Activated CD8-positive, alpha-beta memory T cell treated with anti-CD3 and anti-CD28 coated beads, Interleukin-2, amount 50 U/mL, for 24 hours (primary cell): Measurements from ENCODE around the gene SEZ6.

Source experiments
- DNase-seq: peaks from one replicate; pipeline ENCODE4 v3.0.0-alpha.2; 2020; ENCODE audit errors: extremely low read depth

SEZ6 gene

DNA sequence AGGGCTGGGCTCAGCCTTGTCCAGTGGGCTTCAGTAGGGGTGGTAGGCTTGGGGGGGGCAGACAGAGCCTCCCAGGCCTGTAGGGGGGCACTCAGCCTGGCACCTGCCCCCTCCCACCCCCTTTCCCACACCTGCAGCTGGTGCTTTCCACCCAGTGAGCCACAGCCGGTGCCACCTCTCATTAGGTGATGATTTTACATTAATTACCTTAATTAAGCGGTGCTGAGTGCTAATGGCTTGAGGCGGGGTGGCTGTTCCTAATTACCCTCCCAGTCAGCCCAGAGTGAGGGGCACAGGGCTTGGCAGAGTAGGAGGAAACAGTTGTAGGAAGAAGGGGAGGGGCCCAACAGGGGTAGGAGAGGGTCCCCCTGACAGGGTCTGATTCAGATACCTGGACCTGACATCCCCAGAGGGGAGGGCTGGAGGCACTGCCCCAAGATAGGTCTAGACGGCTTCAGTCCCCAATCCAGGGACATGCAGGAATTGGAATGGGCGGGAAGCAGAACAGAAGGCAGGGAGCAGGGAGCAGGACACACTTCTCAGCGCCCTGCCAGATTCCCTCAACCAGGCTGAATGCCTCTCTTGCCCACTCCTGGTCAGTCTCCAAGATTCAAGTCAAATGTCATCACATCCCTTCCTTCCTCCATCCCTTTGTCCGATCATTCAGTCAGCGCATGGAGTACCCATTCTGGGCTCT lies 28.0 kb downstream of the SEZ6 start:
- no peak for DNase-seq

DNA sequence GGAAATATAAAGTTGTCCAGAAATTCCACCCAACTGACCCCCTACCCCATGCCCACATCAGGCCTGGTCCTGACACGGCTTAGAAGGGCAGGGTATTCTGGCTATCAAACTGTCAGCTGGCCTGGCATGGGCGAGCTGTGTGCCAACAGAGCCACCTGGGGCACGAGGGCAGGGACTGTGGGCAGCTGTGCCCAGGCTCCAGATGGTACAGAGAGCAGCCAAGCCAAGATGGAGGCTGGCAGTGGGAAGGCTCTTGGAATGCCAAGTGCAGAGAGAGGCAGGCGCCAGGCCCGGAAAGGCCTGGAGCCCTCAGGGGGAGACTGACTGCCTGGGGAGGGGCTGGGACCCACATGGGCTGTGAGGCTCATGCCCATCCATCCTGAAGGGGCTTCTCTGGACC lies 30.2 kb downstream of the SEZ6 start:
- DNase-seq = no peak

DNA sequence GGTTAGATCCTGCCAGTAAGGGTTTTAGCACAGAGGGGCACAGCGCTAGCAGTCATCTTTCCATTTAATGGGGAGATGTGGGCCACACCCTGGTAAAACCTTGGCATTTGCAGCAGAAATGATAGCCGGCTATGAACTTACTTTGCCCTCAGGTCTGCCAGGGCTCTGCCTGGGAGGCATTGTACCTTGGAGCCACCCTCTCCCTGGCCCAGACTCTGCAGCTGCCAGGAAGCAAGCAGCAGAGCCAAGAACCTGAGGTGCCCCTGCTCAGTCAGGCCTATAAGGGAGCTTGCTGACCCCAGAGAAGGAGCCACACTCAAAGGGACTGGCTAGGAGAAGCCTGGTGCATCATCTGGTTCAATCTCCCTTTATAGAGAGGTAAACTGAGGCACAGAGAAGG lies 30.8 kb downstream of the SEZ6 start:
- no peak for DNase-seq

DNA sequence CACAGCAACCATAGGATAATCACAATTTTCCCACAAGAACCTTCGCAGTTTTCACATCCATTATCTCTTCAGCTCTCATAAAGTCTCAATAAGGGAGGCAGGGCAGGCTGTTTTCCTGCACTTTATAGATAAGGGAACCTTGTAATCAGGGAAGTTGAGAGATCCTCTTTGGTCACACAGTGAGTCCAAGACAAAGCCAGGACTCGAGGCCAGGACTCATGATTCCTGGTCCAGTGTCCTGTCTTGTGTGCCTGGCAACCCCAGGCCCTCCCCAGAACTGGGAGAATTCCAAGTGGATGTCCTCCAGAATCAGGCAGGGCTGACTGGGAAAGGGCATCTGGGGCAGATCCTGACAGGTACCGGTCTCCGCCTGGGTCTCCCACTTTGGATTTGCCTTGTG lies 31.4 kb downstream of the SEZ6 start:
- DNase-seq = no peak

DNA sequence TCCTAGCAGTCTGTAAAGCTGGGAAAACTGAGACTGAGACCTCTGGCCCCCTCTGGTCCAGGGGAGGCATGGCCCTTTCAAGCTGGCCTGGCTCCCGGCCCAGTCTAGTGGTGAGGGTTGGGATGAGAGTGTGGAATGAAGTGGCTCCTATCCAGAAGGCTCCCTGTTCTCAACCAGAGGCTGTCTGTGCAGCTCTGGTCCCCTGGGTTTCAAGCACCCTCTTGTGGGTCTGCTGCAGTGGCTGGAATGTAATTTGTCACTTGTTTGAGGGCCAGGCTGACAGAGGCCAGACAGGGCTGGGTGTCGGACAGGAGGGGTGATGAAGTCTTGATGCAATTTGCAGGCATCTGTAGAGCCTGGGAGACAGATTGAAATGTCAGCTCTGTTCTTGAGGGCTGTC lies 32.4 kb downstream of the SEZ6 start:
- no peak for DNase-seq

DNA sequence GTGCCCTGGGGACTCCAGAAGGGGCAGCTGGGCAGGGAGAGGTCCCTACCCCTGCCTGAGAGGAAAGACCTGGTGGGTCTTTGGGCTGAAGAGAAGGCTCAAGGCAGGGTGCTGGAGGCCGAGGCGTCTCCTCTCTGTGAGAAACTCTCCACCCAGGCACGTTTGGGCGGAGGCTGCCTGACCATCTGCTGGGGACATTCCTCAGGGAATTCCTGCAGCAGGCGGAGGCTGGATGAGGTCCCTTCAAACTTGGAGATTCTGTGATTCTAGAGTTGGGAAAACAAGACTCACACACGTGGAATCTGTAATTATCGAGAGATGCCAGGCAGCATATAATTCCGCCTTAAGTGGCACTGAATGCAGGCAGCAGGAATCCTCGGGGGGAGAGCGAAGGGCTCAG lies 33.4 kb downstream of the SEZ6 start:
- DNase-seq = no peak

DNA sequence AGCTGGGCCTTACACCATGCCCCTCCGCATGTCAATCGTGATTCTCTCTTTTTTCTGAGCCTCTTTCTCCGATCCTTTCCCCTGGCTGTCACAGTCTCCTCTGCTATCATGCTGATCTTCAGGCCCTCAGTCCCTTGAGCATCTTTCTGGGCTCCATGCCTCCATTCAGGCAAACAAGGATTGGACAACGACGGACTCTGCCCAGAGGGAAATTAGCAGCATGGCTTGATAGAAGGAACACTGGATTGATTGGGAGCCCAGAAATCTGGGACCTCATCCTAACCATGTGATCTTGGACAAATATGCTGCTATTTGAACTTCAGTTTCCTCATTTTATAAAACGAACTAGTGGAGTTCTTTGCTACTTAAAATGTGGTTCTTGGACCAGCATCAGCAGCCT lies 35.0 kb downstream of the SEZ6 start:
- DNase-seq = no peak

DNA sequence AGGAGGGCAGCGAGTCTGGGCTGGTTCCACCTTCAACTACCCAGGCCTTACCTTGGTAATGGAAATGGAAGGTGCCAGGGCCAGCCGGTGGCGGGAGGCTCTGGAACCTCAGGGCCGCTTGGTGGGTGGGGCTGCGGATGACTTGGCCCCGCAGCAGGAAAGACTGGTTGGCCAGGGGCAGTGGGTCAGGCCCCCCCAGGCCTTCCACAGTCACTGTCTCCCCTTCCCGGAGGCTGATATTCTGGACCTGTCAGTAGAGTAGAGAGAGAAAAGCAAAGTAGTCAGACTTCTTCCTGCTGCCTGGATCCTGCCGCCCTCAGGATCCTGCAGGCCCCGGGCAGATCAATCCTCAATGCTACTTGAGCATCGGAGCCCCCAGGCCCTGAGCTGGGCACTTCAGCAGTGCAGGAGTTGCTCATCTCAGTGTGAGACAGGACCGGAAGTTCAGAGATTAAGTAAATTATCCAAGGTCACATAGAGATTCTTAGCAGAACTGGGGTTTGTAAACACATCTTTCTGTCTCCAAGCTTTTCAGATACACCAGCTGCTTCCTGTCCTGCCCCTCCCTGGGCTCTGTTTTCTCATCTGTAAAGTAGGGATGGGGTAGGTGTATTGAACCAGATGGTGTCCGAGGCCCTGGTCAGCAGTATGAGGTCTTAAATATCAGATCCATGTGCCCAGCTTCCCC lies 36.0 kb downstream of the SEZ6 start:
- DNase-seq = no peak

- no peak for DNase-seq
Measured at GRCh38 chr17:28968914-28969295, 36.9 kb downstream of the SEZ6 start.

GRCh38 chr17:28968231-28968913 lies 37.5 kb downstream of the SEZ6 start:
- DNase-seq = no peak

GRCh38 chr17:28967221-28968135 lies 38.4 kb downstream of the SEZ6 start:
- no peak for DNase-seq

- no peak for DNase-seq
Measured at GRCh38 chr17:28963841-28964240, 42.0 kb downstream of the SEZ6 start.

GRCh38 chr17:28963055-28963611 lies 42.7 kb downstream of the SEZ6 start:
- DNase-seq = no peak

GRCh38 chr17:28961391-28961790 lies 44.4 kb downstream of the SEZ6 start:
- no peak for DNase-seq

DNA sequence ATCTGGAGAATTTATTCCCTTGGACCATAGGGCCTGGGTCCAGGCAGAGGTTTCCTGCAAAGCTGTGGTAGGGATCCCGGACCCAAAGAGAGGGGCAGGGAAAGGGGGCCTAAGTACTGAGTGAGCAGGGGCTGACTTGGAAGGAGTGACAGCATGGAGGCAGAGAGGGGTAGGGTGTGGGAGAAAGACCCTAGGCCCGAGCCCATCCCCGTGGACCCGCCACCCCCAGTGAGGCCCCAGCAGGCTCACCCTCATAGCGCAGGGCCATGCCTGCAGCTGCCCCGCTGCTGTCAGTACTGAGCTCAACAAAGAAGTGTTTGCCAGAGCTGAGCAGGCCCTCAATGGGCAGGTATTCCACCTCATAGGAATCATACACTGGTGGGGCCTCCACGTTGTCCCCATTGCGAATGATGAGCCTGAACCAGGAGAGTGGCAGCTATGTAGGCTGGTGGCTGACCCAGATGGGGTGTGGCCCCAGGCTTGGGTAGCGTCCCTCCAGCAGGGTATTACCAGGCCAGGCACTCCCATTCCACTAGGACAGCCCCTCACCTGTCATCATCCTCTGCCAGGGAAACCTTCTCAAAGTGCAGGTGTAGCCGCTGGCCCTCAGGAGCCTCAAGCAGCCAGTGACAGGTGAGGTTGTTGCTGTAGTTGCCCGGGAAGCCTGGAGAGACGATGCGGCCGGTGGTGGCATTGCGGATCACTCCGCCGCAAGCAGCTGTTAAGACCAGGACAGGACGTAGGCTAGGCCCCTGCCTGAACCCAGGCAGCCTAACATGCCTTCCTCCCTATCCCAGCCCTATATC lies 45.4 kb downstream of the SEZ6 start:
- DNase-seq = no peak

DNA sequence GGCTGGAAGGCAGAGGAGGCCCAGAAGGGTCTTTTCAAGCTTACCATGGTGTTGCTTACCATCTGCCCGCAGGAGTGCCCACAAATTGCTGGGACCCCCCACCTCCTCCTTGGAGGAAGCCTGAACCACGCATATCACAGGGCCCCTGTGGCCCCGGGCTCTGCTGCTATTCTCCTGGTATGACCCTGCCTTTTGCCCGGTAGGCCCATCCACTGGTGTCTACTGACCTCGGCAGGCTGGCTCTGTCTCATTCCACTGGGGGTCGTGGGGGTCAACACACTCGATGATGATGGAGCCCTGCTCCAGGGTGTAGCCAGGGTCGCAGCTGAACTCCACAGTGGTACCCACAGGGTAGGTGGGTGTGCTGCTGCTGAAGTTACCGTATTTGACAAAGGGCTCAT lies 46.4 kb downstream of the SEZ6 start:
- DNase-seq = no peak

- DNase-seq = no peak
Measured at GRCh38 chr17:28958820-28959455, 46.9 kb downstream of the SEZ6 start.

GRCh38 chr17:28957992-28958355 lies 47.9 kb downstream of the SEZ6 start:
- DNase-seq = no peak

DNA sequence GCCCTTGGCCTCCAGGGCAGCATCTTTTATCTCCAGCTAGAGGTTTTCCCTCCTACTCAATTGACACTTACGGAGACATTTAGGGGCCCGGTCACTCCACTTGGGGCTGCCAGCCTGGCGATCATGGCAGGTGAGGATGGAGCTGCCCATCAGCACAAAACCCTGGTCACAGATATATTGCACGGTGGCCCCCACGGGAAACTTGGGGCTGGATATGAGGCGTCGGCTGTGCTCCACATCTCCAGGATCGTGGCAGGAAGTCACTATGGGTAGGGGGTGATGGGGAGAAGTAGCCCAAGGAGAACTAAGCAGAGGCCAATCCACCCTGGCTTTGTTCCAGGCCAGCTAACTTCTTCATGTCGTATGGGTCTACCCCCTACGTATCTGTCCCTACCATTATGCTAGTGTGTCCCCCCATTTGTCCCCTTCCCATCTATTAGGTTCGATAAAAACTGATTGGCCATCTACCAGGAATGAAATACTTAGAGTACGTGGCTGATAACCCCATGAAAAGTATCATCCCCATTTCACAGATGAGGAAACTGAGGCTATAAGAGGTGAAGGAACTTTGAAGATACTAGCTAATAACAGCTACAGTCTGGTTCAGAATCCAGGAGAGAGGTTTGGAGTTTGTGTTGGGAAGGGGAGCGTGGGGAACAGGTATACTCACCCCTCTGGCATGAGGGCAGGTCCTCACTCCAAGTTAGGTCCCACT lies 48.4 kb downstream of the SEZ6 start:
- DNase-seq = no peak

DNA sequence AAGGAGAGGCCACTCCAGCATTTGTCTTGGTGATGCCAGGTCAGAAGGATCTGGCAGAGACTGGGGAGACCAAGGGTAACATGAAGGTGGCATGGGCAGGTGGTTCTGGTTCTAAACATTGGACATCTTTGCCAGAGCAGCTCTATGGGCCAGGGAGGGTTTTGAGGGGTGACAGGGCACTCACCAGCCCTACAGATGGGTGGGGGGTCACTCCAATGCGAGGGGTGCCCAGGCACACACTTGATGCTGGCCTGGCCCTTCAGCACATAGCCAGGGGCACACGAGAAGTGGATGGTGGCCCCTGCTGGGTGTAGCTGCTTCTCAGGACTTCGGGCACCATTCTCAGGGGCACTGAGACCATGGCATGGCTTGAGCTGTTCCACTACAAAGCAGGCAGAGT lies 49.0 kb downstream of the SEZ6 start:
- DNase-seq = no peak
